Ovary (tissue), 3 donors: ENCODE results near the gene EOLA1.

Experiments
- EP300 ChIP-seq: sonication (generic); formaldehyde crosslinking; IDR thresholded peaks from one replicate; pipeline ENCODE4 v1.6.1; 2017; ENCODE audit warnings: antibody characterized with exemption
- POLR2A ChIP-seq: fragments of 450-650 bp; IDR thresholded peaks from one replicate; pipeline ENCODE4 v1.6.1; 2017; ENCODE audit warnings: antibody characterized with exemption, mild to moderate bottlenecking, moderate library complexity
- TF ChIP-seq, protein P1 (sequence below), 3 donors: fragments of 450-650 bp in 2 of 3; fragments of 200-600 bp in 1 of 3; IDR thresholded peaks; one replicate each; pipeline versions ENCODE4 v1.5.1 to v1.8.0; 2016 to 2022; ENCODE audit warnings: antibody characterized with exemption in 3 of 3, mild to moderate bottlenecking in 1 of 3
- donor health status: DM: no; HTN: no; CAD: no.

DNA sequence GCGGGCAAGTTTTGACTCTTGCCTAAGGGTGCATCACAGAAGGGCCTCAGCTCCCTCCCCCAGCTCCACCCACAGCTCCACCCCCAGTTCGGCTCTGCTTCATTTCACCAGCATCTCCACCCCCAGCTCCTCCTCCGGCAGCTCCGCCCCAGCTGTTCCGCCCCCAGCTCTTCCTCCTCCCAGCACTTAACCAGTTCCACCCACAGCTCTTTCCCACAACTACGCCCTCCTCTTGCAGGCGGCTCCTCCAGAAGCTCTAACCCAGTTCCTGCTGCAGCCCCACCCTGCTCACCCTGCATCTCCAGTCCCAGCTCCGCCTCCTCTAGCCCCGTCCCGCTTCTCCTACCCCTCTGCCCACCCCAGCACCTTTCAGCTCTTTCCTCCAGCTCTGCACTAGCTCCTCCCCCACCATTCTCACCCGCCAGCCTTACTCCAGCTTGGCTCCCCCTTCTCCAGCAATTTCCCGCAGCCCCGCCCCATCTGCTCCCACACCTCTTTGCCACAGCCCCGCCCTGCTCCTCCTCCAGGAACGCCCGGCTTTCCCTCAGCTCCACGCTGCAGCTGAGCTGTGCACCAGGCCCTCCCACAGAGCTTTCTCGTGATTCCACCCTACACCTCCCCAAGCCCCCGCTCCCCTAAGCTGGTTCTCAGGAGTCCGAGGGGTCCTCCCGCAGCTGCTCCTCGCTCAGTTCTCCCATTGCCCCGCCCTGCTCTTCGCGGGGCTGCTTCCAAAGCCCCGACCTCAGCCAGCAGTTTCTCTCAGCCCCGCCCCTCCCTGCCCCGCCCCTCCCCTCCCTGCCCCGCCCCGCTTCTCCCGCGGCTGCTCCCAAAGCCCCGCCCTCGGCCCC, 1.3 kb upstream of the EOLA1 start:
- TF ChIP-seq, protein P1, sequence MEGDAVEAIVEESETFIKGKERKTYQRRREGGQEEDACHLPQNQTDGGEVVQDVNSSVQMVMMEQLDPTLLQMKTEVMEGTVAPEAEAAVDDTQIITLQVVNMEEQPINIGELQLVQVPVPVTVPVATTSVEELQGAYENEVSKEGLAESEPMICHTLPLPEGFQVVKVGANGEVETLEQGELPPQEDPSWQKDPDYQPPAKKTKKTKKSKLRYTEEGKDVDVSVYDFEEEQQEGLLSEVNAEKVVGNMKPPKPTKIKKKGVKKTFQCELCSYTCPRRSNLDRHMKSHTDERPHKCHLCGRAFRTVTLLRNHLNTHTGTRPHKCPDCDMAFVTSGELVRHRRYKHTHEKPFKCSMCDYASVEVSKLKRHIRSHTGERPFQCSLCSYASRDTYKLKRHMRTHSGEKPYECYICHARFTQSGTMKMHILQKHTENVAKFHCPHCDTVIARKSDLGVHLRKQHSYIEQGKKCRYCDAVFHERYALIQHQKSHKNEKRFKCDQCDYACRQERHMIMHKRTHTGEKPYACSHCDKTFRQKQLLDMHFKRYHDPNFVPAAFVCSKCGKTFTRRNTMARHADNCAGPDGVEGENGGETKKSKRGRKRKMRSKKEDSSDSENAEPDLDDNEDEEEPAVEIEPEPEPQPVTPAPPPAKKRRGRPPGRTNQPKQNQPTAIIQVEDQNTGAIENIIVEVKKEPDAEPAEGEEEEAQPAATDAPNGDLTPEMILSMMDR (IDR thresholded peaks at IDR 0.05), result no peak
- no peak for TF ChIP-seq POLR2A
- no peak for TF ChIP-seq EP300
